Measurements from ENCODE around the gene CGNL1.

DNA sequence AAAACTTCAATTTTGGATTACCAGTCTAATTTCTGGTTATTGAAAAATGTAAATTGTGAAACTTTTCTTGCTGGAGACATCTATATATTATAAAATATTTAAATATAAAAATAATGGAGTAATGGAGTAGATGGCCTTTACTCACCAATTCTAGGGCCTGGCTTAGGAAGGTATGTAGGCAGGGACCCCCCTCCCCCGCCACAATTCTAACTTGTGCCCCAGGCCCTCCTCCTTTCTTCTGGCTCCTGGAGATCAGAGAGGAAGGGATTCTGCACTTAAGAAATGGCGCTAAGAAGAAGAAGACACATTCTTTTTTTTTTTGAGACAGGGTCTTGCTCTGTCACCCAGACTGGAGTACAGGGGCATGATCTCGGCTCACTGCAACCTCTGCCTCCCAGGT lies 49.5 kb downstream of the CGNL1 start:
- TF ChIP-seq, protein P1, sequence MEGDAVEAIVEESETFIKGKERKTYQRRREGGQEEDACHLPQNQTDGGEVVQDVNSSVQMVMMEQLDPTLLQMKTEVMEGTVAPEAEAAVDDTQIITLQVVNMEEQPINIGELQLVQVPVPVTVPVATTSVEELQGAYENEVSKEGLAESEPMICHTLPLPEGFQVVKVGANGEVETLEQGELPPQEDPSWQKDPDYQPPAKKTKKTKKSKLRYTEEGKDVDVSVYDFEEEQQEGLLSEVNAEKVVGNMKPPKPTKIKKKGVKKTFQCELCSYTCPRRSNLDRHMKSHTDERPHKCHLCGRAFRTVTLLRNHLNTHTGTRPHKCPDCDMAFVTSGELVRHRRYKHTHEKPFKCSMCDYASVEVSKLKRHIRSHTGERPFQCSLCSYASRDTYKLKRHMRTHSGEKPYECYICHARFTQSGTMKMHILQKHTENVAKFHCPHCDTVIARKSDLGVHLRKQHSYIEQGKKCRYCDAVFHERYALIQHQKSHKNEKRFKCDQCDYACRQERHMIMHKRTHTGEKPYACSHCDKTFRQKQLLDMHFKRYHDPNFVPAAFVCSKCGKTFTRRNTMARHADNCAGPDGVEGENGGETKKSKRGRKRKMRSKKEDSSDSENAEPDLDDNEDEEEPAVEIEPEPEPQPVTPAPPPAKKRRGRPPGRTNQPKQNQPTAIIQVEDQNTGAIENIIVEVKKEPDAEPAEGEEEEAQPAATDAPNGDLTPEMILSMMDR (IDR thresholded peaks at IDR 0.05; ENCODE audit: borderline replicate concordance, extremely low read depth, low read length, poor library complexity, severe bottlenecking): no peak
- no peak for TF ChIP-seq EZH2 (IDR thresholded peaks at IDR 0.05; ENCODE audit: borderline replicate concordance, low read depth, low read length, severe bottlenecking)

Data from DND-41 (cell line).